GM19351 (cell line): ENCODE data around the gene FBXL4.

Experiments
- ATAC-seq: cut with Tn5 transposase; IDR thresholded peaks from one replicate; pipeline ENCODE4 v1.9.1; 2021; ENCODE audit warnings: mild to moderate bottlenecking, moderate library complexity; ENCODE audit not compliant: unreplicated experiment

The FBXL4 gene

DNA sequence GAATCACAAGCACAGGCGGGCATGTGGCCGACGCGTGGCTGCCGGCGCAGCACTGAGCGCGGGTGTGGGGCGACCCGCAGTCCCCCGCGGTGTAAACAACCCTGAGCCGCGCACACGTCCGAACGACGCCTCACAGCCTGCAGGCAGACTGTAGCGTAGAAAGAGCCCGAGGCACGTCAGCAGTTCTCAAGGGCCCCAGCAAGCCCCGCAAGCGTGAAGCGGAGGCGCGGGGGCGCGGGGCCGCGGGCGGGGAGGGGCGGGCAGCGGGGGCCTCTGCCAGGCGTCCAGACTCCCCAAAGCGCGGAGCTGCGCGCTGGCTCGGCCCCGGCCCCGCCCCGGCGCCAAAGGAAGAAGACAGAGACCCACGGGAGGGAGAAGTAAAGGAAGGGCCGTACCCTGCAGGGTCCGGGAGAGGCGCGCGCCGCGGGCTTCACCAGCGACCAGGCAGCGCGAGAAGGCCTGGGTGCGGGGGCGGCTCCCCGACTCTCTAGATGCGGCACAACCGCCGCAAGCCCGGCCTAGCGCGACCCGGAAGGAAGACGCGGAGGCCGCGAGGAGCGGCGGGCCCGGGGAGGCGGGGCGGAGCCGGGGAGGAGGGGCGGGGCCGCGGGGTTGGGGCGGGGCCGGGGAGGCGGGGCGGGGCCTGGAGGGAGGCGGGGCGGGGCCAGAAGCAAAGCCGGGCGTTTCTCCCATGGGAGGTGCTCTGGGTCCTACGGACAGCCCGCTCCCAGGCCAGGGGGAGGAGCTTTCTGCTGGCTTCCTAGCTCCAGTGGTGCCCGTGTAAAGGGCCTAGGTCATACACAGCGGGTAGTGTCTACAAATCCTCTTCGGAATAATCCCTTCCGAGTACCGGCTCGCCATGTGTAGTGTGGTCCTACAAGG is at the start of gene FBXL4:
Gene FBXL4 (minus strand): TSS at position 536 of the 882 bp plus-strand sequence. CDS start 20,958 bp downstream, outside the sequence.
- ATAC-seq: peak; percentile 78

DNA sequence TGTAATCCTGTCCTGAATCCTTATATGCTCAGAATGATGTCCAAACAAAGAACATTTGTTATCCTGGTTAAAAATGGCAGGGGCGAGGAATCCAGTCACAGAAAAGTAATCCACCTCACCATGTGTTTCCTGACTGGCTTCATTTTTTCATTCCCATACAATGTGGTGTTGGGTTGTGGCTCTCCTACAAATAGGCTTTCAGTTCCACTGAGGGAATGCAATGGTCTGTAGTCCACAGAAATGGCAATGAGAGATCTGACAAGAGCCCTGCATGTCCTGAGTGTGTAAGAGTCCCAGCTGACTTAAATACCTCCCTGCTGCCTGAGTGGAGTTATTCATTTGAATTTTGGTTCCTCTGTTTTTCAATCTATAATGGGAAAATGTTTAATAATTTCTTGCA is 47.4 kb upstream of the FBXL4 start:
- ATAC-seq: no peak

DNA sequence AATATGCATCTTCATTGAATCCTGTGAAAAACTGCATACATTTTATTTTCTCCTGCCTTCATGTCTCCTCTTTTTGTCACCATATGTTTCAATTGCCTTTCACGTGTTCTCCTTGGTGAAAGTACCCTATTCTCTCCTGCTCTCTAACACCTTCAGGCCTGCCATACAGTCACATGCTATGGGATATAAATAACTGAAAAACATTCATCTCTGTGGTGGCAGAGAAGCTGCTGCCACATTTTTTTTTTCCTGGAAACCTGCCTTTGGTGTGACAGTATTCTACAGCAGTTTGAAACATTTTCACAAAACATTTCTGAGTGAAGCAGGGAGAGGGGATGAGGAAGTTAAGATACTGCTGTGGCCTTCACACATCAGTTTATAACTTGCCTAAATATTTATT is 44.8 kb upstream of the FBXL4 start:
- ATAC-seq: no peak

DNA sequence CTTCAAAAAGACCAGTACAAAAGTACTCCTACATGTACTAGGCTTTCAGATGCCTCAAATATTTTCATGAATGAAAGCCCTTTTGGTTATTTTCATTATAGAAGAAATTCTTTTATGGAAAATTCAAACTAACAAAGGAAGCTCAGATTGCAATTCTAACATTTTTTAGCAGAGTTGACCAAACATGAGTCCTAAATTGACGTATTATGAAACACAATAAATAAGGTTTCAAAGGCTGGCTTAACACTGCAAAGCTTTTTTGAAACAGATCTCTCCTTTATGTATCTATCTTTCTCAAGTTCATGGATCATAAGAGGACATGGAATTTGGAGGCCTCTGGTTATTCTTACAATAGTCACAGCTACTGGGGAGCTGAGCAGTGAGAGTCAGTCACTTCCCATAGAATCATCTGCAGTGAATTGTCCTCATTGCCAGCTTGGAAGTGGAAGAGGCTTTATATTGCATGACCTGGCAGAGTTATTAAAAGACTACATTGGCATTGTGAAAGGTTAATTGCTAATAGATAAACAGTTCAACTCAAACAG is 38.4 kb upstream of the FBXL4 start:
- no peak for ATAC-seq

DNA sequence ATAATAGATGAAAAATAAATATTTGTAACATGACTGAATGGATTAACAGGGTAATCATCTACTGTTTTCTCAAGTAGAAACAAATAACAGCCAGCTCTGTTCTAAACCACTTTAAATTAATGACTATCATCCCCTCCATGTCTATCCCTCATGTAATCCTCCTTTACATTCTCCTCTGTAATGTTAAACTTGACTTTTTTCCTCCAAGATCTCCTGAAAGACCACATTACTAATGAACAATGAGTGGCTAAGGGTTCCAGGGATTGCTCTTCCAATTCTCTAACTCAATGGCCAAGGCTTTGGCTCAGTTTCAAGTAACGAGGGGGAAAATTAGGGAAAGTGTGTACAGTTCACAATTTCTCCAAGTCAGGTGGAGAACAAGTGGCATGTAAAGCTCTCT is 37.6 kb upstream of the FBXL4 start:
- ATAC-seq: no peak

DNA sequence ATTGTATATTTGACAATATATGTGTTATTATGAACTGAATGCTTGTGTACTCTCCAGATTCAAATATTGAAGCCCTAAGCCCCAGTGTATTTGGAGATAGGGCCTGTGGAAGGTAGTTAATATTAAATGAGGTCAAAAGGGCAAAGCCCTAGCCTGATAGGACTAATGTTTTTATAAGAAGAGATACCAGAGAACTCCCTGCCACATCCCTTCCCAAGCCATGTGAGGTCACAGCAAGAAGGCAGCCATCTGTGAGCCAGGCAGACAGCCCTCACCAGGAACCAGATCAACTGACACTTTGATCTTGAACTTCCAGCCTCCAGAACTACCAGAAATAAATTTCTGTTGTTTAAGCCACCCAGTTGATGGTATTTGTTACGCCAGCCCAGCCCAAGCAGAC is 36.4 kb upstream of the FBXL4 start:
- ATAC-seq: no peak

DNA sequence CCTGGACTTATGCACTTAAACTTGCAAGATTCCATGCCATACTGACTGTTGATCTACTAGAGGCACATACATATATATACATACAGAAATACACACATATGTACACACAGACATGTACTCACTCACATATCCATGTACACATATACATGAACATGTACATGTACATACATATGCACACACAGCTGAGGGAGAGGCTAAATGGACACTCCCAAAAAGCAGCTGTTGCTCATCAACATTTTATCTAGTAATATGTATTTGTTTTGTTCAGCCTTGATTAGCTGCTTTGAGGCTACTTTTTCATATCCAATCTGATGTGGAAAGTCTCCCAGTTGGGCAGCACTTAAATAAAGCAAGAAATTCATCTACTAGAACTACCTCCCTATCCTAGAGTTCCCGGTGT is 33.7 kb upstream of the FBXL4 start:
- no peak for ATAC-seq

DNA sequence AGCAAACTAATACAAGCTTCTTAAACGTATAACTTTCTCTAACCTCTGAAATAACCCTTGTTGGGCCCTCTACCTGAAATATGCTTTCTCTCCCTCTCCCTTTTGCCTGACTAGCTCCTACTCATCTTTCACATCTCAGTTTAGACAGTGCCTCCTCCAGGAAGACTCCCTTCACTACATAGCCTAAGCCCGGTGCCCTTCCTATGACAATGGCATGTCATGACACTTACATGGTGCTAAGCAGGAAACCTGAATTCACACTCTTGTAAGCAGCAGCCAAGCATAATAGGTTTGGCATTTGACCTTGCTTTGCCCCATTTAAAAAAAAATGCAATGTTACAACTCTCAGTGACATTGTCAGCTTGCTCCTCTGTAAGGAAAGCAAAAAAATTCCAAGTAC is 33.1 kb upstream of the FBXL4 start:
- ATAC-seq: no peak

DNA sequence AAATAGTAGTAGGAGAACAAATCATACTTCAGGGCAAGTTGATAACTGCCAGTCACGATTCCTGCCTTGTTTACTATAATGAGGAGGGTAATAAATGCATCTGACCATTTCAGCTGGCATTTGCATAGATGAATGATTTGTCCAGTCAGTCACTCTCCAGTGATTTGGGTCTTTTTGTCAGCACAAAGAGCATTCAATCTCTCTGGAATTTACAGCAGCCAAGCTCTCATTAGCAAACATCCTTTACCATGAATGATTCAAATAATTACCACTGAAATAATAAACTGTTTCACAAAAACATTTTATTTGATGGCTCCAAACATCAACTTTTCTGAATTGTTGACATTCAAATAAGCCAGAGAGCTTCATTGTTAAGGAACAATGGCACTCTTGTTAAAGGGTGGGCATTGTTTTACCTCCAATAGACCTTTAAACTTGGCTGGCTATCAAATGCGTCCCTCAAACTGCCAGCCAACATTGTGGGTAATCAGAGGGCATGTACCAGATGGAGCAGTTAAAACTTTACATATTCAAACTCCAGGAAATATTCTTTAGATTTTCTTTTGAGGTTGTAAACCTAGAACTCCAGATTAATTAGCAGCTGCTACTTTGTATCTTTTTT is 30.0 kb upstream of the FBXL4 start:
- no peak for ATAC-seq

DNA sequence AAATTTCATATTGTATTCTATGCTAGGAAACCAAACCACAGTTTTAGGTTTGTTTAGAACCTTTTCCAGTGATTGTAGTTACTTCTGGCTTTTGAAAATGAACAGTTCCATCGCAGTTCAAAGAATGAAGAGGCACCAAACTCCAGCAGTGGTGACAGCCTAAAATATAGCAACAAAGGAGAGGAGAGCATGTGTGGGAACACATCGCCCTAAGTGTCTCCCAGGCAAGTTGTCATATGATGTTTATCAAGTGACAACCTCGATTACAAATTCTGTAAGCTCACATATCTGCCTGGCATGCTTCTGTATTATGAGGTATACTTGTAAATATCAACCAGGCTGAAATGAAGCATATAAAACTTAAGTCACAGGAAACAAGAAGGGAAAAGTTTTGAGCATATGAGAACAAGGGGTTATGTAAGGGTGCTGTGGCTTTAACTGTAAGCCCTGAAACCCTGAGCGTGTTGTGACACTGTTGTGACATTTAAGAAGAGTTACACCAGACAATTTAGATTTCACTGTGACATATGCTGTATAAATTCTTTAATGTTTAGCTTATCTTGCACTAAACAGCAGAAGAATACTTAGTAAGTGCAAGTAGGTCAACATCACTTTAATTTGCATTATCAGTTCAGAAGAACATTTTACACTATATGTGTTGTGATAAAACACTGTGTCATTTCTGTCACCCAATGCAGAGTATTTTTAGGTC is 29.1 kb upstream of the FBXL4 start:
- no peak for ATAC-seq

DNA sequence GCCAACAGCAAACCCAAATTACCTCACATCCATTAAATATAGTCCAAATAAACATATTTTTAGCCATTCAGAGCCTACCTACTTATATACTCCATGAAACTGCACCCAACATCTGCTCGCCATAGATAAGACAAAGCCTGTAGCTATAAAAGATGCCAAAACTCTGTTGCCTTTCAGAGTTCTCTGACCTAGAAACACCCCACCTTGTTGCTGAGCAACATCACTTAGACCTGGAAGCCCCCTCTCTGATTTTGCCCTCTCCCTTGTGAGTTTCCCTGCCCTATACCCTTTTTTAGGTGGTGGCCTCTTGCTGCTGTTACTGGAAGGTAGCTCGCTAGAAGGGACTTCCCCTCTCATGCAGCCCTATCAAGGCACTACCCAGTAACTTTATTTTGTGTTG is 27.7 kb upstream of the FBXL4 start:
- no peak for ATAC-seq

DNA sequence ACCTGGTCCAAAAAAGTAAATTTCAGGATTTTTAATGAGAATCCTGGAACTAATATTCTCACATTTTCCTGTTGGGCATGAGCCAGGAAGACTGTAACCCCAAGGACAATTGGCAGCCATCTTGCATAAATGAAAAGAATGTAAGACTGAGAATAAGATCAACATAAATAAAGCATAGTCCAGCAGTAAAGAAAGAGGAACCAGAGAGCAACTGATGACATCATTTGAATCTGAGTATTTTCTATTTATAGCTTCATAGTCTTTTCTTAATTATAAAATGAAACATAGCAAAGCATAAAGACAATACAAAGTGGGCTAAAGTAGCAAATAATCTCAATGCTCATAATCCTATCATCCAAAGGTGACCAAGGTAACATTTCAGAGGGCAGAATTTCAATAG is 26.6 kb upstream of the FBXL4 start:
- ATAC-seq: peak; percentile 44

DNA sequence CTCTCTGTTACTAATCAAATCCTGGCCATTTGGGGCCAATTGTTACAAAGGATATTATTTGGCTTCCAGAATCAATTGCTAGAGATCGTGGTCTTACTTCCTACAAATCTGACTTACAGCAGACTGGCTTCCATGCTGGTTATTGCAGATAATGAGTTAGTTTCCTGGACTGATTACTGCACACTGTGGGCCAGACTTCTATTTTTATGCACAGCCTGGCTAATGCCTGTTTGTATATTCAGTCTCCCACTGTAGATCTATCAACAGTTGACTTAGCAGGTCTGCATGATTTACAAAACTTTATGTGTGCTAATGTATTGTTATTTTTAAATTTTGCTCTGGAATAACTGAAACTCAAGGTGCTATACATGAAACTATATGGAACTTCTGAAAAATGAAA is 25.8 kb upstream of the FBXL4 start:
- ATAC-seq: no peak

DNA sequence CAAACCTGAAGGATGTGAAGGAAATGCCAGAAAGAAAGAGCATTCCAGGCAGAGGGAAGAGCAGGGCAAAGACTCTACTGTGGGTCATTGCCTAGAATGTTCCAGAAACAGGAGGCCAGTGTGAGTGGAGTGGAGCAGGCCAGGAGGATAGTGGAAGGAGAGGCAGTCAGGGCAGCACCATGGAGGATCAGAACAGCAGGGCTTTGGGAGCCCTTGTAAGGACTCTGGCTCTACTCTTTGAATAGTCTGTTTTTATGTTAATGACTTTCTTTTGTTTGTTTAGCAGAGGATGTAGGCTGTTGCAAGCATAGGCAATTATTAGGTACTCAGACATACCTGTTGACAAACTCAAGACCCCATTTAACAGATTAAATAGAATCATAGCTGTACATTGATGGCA is 23.6 kb upstream of the FBXL4 start:
- no peak for ATAC-seq

DNA sequence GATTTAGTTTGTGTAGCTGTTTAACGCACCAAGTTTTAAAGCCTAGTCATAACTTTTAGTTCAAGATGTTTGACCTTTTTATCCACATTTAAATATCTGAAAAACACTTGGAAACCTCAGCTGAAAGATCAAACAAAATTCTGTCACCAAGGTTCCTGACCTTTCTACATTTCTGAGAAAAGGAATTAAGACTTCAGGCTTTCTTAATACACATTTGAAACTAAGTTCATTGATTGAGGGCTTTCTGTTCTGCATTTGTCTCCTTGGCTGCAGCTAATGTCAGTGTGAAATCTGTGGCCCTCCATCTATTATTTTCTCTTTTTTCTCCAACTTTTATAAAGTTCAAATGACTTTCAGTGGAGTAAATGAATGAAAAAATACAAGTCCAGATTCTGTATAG is 22.7 kb upstream of the FBXL4 start:
- ATAC-seq: peak; percentile 58

DNA sequence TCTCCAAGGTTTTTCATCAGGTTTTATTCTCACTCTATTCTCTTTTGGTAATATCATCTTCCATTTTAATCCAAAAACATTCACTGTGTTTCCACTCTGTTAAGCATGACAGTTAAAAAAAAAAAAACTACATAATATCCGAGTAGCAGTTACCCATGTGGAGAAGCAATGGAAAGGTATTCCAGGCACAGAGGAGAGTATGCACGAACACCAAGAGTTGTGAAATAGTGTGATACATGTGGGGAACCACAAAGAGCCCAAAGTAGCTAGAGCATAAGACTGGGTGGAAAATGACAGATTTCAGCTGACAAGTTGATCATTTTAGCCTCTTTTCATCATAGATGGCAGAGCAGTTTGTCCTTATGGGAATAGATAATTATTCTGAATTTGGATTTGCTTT is 19.9 kb upstream of the FBXL4 start:
- no peak for ATAC-seq

DNA sequence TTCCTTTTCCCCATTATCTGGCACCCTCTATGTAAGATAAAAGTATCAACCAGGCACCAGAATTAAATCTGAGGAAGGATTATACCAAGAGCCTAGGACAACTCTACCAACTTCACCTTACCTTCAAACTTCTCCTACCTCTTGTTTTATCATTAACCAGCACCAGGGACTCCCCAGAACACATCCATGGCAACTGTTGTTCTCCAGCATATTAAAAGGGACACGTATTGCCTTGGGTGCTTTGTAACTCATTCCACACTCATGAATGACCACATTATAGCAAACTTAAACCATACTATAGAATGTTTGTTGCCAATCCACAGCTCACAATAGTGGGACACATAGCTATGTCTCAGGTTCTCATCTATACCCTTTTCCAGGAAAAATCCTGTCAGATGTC is 11.9 kb upstream of the FBXL4 start:
- ATAC-seq: no peak

DNA sequence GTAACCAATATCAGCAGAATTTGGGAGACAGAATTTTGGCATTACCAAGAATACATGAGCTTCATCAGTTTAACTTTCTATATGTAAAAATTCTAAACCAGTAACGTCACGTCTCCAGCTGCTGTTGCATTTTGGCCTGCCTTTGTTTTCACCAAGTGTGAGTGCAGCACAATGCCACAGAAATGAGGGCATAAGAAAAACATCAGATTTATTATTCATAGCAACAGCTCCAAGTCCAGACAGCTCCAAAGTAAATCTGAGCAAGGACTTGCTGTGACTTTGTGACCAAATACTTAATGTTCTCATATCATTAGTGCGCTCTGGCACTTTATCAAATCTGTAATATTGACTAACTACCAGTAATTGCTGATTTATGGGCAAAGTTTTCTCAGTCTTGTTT is 11.0 kb upstream of the FBXL4 start:
- no peak for ATAC-seq

DNA sequence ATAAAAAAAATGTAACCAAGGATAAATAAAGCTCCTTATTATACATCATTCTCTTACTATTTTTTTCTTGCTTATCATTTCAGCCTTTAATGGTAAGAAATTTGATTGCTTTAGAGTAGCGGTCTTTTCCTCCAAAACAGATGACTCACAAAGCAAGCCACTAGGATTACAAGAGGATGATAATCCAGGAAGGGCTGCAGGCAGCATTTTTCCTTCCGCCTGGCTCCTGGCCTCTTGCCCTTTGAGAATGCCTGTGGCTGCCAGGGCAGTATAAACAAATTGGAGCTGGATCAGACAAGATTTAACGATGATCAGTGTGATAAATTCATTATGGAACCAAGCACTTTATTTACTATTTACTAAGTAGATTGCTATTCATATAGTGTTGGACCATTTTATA is 9.7 kb upstream of the FBXL4 start:
- no peak for ATAC-seq

DNA sequence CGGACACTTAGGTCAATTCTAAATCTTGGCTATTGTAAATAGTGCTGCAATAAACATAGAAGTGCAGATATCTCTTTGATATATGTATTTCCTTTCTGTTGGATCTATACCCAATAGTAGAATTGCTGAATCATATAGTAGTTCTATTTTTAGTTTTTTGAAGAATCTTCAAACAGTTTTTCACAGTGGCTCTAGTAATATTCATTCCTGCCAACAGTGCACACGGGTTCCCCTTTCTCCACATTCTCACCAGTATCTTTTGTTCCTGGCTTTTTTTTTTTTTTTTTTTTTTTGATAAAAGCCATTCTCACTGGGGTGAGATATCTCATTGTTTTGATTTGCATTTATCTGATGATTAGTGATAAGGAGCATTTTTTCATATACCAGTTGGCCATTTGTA is 1.8 kb upstream of the FBXL4 start:
- ATAC-seq: no peak

DNA sequence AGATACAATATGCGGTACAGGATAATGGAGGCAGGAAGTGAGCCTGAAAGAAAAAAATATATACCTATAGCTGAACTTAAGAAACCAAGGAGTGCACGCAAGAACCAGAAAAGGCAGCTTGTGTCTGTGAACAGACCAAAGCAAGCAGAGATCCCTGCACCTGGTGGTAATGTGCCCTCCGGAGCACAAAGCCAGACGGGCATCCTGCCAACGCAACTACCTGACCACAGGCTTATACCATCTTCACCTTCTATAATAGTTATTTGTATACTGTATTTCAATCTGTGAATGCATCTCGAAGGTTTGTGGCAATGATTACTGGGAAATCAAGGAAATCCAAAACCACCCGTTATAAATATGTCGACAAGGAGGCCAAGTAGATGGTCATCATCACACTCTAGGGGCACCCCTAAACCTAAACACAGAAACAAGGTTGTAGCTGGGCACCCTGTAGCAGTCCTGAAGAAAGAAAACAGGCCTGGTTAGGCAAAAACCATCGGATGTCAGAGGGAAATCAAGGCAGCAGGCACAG is 801 bp downstream of the FBXL4 start:
- ATAC-seq: peak; percentile 17
